GM19099 (cell line): ENCODE data around the gene MYO5C.

Experiments used
- POLR2A ChIP-seq: IDR thresholded peaks from 3 replicates; pipeline ENCODE4 v1.6.1; 2011; ENCODE audit warnings: low read depth; ENCODE audit not compliant: insufficient read length; ENCODE audit errors: extremely low read depth

Gene MYO5C

DNA sequence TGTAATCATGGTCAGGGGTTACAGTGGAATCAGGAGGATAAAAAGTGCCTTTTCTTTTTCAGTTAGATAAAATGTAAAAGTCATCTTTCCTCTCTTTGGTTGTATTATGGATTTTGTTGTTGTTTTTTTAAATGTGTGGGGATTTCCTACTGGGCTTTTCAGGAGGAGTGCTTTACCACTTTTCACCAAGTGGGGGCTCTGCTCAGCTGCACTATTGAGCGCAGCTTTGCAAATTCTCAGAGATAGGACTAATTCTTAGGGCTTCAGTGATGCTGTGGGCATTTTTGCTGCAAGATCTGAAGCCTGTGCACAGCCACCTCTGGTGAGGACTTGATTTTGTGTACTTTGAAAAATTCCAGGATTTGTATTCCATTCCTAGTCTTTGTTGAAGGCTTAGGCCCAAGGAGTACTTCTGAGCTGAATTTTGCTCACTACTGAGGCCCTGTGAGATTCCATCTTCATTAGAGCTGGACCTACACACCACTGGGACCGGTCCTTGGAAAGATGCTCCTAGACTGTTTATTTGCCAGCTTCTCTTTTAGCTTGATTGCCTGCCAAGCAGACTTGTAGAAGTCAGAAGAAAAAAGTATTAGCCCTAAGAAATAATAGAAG lies 111.9 kb downstream of the MYO5C start:
- no peak for TF ChIP-seq POLR2A

DNA sequence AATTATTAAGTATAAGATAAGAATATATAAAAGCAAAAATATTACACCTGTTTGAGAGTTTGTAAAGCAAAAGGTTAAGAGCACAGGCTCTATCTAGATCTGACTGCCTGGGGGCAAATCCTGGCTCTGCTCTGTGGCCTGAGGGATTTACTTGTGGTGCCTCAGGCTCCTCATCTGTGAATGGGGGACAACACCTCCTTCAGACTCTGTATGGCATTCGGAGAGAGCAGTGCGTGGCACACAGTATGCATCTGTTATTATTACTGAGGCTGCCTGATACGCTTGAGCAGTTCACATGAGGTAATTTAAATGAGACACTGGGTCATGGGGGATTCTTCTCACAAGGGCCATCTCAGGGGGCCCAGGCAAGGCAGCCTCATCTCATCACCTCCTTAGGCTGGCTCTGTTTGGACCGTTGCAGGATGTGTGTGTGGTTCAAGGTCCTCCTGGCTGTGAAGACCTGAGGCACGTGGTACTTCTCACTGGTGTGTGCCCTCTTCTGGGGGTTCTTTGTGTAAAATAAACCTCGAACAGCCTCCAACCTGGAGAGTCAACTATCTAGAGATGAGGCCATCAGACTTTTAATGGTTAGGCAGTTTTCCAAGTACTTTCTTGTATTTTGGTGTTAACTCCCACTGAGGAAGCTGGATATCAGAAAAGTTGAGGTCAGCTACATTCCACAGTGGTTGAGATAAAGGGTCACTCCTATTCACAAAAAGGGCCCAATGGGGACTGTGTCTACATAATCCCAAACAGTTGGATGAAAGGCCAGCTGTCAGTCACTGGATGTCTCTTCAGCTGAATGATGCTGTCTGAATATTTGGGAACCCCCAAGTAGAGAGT lies 113.4 kb downstream of the MYO5C start:
- no peak for TF ChIP-seq POLR2A

DNA sequence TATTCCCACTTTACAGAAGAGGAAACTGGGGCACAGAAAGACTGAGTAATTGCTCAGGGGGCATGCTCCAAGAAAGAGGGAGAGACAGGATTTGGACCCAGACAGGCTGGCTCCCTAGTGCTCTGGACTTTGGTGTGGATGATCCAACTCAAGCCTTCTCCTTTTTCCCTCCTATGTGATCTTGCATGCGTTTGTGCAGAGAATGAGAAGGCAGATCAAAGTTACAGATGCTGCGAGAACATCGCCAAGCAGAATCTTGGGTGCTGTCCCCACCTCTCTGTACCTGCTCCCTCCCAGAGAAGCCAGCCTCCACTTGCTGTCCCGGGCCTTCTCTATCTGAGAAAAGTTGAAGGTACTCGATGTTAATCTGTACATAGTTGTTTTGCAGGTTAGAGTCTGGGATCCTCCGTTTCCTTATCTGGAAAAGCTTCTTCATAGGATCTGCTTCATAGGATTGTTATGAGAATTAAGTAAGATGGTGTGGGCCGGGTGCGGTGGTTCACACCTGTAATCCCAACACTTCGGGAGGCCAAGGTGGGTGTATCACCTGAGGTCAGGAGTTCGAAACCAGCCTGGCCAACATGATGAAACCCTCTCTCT lies 114.7 kb downstream of the MYO5C start:
- TF ChIP-seq POLR2A, result no peak

DNA sequence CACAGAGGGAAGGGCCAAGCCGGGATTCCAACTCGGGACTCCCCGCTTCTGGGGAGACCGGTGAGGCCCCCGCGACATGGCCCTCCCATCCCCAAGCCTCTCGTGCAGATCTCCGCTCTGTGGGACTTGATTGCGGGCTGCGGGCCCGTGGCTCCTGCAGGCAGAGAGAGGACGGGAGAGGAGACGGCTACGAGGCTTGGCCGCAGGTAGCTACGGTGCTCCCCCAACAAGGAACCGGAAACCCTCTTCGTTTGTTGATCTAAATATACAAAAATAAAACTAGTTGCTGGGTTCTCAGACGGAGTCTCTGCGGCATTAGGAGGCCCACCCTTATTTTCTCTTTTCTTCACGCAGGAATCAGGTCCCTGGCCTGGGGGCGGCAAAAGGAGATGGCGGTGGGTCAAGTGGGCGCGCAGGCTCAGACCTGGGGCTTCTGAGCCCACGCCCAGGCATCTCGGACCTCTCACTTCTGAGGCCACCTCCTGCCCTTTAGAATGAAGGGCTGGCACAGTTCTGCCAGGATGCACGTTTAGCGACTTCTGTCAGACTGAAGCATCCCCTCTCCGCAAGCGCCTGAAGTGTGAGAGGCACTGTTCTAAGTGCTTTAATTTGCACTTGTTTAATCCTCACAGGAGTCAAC lies 115.3 kb downstream of the MYO5C start:
- TF ChIP-seq POLR2A, result no peak

DNA sequence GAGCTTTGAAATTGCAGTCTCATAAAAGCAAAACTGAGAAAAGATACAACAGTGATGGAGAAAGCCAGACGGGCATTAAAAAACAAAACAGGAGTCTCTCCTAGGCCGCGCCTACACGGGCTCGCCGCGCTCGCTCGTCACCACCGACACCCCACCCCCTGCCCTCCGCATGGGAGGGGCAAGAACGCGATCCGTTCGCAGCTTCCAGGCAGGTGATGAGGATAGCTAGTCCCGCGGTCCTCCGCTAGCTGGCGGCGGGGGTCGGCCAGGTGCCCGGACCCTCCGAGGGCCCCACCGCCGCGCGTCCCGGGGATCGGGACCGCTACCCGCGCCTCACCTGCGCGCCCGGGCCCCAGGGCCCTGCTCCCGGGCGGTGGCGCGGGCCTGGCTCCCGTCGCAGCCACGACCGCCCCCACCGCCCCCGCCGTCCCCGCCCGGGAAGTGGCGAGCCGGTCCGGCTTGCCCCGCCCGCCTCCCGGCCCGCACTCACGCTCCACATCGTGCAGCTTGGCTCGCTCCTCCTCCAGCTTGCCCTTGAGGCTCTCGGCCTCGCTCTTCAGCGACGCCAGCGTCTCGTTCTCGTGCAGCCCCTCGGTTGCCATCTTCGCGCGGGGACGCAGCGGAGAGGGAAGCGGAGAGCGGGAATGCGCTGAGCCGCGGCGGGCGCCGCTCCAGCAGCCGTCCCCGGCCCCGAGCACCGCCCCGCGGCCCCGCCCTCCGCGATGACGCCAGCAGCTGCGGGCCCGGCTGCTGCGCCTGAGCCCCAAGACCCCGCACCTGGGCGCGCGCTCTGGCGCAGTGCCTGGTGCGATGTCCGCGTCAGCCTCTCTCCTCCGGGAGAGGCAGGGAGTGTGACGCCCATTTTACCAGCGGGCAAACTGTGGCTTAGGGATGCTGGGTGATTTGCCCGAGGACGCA lies 116.1 kb downstream of the MYO5C start:
- peak; percentile 74 for TF ChIP-seq POLR2A

DNA sequence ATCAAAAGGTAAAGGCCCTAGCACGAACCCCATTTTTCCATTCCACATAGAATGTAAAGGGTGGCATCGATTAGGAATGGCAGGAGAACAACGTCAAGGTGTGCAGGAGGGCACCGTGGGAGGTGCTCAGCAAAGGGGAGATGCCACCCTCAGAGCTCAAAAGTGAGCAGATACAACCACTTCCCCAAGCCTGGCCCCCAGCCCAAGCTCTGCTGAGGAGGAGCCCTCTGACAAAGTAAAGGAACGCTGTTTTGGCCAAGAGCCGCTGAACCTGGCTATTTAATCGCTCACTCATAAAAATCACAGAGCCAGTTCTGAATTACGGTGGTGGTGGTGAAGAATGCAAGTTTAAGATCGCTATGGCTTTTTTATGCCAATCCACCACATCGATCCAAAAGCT lies 116.8 kb downstream of the MYO5C start:
- TF ChIP-seq POLR2A, result no peak

DNA sequence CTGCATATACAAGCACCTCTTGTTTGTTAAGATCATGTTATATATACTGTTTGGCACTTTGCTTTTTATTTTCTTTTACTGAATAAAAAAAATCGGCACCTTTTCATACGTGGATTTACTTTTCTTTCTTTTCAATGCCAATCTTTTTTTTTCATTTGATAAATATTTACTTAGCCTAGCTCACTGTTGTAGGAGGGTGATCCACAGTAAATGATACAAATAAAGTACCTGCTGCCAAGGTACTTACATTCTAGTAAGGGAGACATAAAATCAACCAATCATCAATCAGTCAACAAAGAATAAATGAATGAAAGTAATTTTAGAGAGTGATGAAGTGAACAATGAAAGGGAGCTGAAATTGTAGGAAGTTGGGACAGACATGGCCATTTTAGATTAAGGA lies 122.7 kb downstream of the MYO5C start:
- no peak for TF ChIP-seq POLR2A

DNA sequence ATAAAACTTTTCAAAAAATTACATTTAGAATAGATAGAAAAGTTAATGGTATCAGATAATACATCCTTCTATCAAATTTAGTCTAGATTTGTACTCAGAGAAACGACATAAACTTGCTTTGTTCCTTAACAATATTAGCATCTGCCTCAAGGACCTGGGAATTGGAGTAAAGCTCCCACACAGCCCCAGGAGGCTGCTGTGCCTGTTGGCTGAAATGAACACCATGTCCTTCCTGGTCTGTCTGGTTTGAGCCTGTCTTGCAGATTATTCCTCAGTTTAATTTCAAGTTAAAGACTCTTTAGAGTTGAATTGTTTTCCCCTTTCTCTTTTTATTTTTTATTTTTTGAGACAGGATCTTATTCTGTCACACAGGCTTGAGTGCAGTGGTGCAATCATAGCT lies 123.8 kb downstream of the MYO5C start:
- no peak for TF ChIP-seq POLR2A

DNA sequence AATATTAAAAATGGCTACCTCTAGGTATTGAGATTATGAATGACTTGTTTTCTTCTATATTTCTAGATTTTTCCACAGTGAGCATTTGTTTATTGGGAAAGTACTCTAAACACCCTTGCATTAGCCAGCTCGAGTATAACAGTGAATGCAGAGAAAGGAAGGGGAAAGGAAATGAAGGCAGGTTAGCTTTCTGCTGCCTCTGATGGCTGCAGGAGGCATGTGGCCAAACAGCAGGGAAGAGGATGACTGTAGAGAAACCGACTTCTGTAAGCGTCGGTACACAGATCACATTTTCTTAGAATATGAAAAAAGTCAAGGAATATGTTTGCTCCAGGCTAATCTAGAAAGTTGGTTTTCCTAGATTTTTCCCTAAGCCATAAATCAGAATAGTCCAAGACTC lies 124.2 kb downstream of the MYO5C start:
- no peak for TF ChIP-seq POLR2A

DNA sequence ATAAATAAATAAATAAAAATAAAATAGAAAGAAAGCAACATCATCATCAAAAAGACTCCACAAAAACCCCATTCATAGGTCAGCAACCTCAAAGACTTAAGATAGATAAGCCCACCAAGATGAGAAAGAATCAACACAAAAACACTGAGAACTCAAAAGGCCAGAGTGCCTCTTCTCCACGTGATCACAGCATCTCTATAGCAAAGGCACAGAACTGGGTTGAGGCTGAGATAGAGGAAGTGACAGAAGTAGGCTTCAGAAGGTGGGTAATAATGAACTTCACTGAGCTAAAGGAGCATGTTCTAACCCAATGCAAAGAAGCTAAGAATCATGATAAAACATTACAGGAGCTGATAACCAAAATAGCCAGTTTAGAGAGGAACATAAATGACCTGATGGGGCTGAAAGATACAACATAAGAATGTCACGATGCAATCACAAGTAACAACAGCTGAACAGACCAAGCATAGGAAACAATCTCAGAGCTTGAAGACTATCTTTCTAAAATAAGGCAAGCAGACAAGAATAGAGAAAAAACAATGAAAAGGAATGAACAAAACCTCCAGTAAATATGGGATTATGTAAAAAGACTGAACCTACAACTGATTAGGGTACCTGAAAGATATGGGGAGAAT lies 130.9 kb downstream of the MYO5C start:
- TF ChIP-seq POLR2A, result no peak

DNA sequence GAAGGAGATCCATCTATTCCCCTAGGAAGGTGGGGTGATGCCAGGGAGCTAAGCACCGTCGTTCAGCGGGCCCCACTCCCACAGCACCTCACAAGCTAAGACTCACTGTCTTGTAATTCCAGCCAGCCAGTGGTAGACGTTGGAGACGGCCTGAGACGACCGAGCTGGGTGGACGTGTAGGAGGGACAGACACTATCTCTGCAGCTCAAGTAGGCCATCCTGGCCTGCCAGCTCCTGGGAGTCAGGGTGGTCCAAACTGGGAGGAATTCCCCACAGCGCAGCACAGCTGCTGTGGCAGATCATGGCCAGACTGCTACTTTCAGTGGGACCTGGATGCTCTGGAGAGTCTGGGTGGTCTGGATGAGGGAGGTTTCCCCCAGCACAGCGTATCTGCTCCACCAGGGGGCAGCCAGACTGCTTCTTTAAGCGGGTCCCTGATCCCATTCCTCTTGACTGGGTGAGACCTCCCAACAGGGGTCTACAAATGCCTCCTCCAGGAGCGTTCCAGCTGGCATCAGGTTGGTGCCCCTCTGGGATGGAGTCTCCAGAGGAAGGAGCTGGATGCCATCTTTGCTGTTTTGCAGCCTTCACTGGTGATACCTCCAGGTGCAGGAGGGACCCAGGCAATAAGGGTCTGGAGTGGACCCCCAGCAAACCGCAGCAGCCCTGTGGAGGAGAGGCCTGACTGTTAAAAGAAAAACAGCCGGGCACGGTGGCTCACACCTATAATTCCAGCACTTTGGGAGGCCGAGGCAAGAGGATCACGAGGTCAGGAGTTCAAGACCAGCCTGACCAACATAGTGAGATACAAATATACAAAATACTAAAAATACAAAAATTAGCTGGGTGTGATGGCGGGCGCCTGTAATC lies 132.0 kb downstream of the MYO5C start:
- TF ChIP-seq POLR2A, result no peak

DNA sequence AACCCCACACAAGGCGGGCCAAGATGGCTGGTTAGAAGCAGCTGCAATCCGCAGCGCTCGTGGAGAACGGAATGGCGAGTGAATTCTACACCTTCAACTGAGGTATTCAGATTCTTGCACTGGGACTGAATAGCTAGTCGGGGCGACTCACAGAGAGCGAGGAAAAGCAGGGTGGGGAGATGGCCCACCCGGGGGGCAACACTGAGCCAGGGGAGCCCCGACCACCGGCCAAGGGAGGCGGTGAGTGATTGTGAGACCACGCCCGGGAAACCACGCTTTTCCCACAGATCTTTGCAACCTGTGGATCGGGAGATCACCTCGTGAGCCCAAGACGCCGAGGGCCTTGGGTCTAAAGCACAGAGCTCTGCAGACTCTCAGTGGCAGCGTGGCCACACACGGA lies 132.7 kb downstream of the MYO5C start:
- TF ChIP-seq POLR2A, result no peak

DNA sequence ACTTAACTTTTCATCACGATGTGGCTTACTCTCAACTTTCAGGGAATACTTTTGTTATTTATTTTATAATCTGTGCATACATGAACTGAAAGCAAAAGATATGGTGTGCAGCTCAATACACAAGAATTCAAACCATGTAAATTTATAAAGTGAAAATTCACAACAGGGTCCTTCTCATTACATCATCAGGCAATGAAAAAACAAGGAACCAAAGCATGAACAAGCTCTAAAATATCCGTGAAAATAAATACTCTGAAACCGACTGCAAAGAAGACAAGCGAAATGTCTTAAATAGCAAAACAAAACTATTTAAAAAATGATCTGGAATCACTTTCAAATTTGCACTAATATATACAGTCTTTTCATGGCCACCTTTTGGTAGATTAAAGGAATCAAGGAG lies 133.3 kb downstream of the MYO5C start:
- TF ChIP-seq POLR2A, result no peak

DNA sequence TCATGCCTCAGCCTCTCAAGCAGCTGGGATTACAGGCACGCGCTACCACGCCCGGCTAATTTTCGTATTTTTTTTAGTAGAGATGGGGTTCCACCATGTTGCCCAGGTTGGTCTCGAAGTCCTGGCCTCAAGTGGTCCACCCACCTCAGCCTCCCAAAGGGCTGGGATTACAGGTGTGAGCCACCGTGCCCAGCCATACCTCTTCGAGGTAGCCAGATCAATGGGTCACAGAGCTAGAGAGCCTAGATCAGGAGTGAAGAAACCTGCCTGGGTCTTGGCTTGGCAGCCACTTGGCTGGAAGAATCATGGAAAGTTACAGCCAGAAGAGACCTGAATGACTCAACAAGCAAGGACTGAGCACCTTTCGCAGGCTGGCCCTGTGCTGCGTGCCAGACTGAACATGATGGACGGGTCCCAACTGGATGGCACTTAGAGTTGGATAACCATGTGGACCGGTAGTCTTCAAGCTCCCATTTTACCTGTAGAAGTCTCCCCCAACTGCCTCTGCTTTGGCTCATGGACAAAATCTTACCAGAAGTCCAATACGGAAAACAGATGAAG lies 134.1 kb downstream of the MYO5C start:
- TF ChIP-seq POLR2A, result no peak

DNA sequence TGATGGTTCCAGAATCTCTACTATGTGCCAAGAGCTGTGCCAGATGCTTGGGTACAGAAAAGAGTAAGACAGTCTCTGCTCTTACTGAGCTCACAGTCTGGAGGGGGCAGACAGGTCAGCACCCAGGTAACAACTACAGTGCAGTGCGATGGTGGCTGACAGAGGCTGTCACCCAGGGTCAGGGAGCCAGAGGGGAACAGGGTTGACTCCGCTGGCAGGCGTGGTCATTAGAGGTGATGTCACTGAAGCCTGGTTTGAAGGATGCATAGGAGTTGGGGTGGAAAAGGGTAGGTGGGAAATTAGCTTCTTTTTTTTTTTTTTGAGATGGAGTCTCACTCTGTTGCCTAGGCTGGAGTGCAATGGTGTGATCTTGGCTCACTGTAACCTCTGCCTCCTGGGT lies 136.0 kb downstream of the MYO5C start:
- TF ChIP-seq POLR2A, result no peak
